Adrenal gland (tissue), 12 donors: ENCODE measurements around the gene CXCR6. TPM values are rescaled to one million over a fixed set of nuclear protein-coding genes. Genes with fewer than 3 reads are reported as not detected.

ENCODE experiments used
- DNase-seq, 7 donors: peaks; one replicate each; pipeline ENCODE4 v3.0.0-alpha.2; 2019 to 2020
- H3K27ac ChIP-seq, 5 donors: fragments of 200-600 bp; sonication (generic) in 4 of 5; 1 replicate in 3 of 5; 2 replicates in 2 of 5; pipeline versions ENCODE4 v1.5.1 to v1.8.0; 2016 to 2020; ENCODE audit warnings: mild to moderate bottlenecking in 1 of 5
- H3K27me3 ChIP-seq: fragments of 200-600 bp; 2 replicates; pipeline ENCODE4 v1.8.0; 2021
- H3K36me3 ChIP-seq, 2 donors: fragments of 200-600 bp; replicated peaks in 1 of 2; 1 replicate in 1 of 2; 2 replicates in 1 of 2; pipeline versions ENCODE4 v1.5.1 to v1.8.0; 2018 to 2022
- H3K4me1 ChIP-seq, 2 donors: fragments of 200-600 bp; replicated peaks in 1 of 2; 1 replicate in 1 of 2; 2 replicates in 1 of 2; pipeline versions ENCODE4 v1.5.1 to v1.8.0; 2018 to 2021
- H3K4me3 ChIP-seq, 4 donors: fragments of 200-600 bp; sonication (generic) in 3 of 4; one replicate each; pipeline ENCODE4 v1.5.1; 2016 to 2018
- H3K9me3 ChIP-seq, 3 donors: fragments of 200-600 bp; sonication (generic) in 1 of 3; replicated peaks in 1 of 3; 1 replicate in 2 of 3; 2 replicates in 1 of 3; pipeline versions ENCODE4 v1.5.1 to v1.8.0; 2016 to 2021
- CTCF ChIP-seq, 6 experiments: fragments of 450-650 bp in 4 of 6; fragments of 200-600 bp in 2 of 6; sonication (generic) in 1 of 6; IDR thresholded peaks; 1 replicate in 5 of 6; 2 replicates in 1 of 6; pipeline versions ENCODE4 v1.5.1 to v1.8.0; 2016 to 2021; ENCODE audit warnings: antibody characterized with exemption in 6 of 6, mild to moderate bottlenecking in 2 of 6, moderate library complexity in 1 of 6
- POLR2A ChIP-seq, 2 donors: fragments of 450-650 bp; IDR thresholded peaks; one replicate each; pipeline ENCODE4 v1.6.1; 2017; ENCODE audit warnings: antibody characterized with exemption in 2 of 2, mild to moderate bottlenecking in 2 of 2, moderate library complexity in 1 of 2
- WGBS, 4 donors: extraction: QIAGEN DNeasy Blood & Tissue Kit in 2 of 4; methylation state at CpG; one replicate each; pipeline versions ENCODE4 v1.1.5 to v1.1.7; 2013 to 2017; 5-methylcytosine and 5-hydroxymethylcytosine counted together
- intact Hi-C, 2 donors: fragments of 100-400 bp; cut with DNase I; formaldehyde crosslinking; loops; one replicate each; pipeline versions ENCODE4 v1.14.1 to v1.15.0; 2022 to 2023
- polyA plus RNA-seq, 3 donors: library from polyadenylated mRNA; stranded (reverse); fragments of 200-250 nt in 2 of 3; fragments of 350-450 nt in 1 of 3; fragmentation: Illumina TruSeq in 1 of 3; extraction: RNeasy Lipid Tissue Mini Kit (QIAGEN cat#74804) in 1 of 3; gene quantifications; one replicate each; pipeline ENCODE4 v1.2.3, GENCODE V29; 2013 to 2014
- small RNA-seq, 2 donors: library from RNA; depleted of rRNA; stranded (forward); fragments of <200 nt; gene quantifications; one replicate each; pipeline ENCODE3, GENCODE V24; 2016
- total RNA-seq, 9 donors: library from RNA; depleted of rRNA in 4 of 9; stranded (reverse); fragments of >200 nt in 4 of 9; fragments of 120-200 nt in 1 of 9; fragmentation: NEBNext Ultra II Directional in 1 of 9; extraction: Animal tissue kit (Norgen Biotek cat#: 25700) in 1 of 9; gene quantifications; one replicate each; pipeline versions ENCODE4 v1.1.0 to v1.2.4, GENCODE V29; 2013 to 2023
- donor health status: healthy with polysubstance abuse.
- donor health status: Bipolar disorder and iron deficiency.
- donor health status: DM: yes; HTN: yes; CAD: no.
- donor health status: DM: no; HTN: no; CAD: no.
- donor health status: DM: no; HTN: no; CAD: no.
- donor health status: DM: yes; HTN: yes; CAD: no.

Gene CXCR6
- total and polyA plus RNA-seq, 12 donors = 0.28 to 2.9 (median 0.54) TPM; not detected in 1

DNA sequence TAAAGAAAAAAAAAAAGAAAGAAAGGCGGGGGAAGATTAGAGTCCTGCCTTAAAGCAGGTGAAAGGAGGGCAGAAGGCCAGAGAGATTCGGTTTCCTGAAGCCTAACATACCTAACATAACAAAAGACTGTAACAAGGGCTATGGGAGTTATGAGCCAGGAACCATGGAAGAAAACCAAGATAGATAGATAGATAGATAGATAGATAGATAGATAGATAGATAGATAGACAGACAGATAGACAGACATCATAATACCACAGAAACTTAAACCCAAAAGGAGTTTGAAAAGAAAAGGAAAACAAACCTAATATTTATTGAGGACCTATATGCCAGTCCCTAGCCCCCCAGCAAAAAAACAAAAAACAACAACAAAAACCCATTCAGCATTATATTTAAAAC lies 54.7 kb downstream of the CXCR6 start:
- 69 to 85% (median 79%) methylated on average over 2 of the region's 2 CpGs for WGBS, 4 donors
- H3K4me1 ChIP-seq = peaks cover 4 to 25% of the 10 kb centered on the region in 2 donors
- H3K27me3 ChIP-seq = no peaks in the 10 kb centered on the region
- H3K4me3 ChIP-seq = no peak overlapping the region
- intact Hi-C loops = no loop called here
- no peaks in the 10 kb centered on the region for H3K36me3 ChIP-seq
- DNase-seq = no peak
- no peak overlapping the region for H3K27ac ChIP-seq
- TF ChIP-seq CTCF (IDR thresholded peaks at IDR 0.05) (no peak), POLR2A (IDR thresholded peaks at IDR 0.05) (no peak)
- no peaks in the 10 kb centered on the region for H3K9me3 ChIP-seq

Small RNAs within 50 kb of the gene (small RNA-seq; reads per million reads assigned to genes)
- gene RF00019 = 0 reads per million in 2 donors

Other genes with a start within 250 kb of the CXCR6 start
- under 1 TPM in 3 of 9 donors, not detected in 6; 0.08 to 0.52 (median 0.13) TPM for gene SLC6A20, start 146.9 kb upstream of the CXCR6 start, total RNA-seq
- under 1 TPM in 2 of 3 donors, not detected in 1; 0.07 to 0.30 TPM for gene SLC6A20, start 146.9 kb upstream of the CXCR6 start, polyA plus RNA-seq
- 10 to 100 TPM; 11.5 to 36.3 (median 21.4) TPM for gene LZTFL1, start 101.3 kb upstream of the CXCR6 start, total RNA-seq
- 10 to 100 TPM in 1 of 3 donors, 1 to 10 TPM in 2; 3.9 to 27.7 (median 4.2) TPM for gene LZTFL1, start 101.3 kb upstream of the CXCR6 start, polyA plus RNA-seq
- gene CCR9, start 56.9 kb upstream of the CXCR6 start, total RNA-seq = under 1 TPM in 1 of 9 donors, not detected in 8; 0.57 TPM
- gene CCR9, start 56.9 kb upstream of the CXCR6 start, polyA plus RNA-seq = not detected
- 10 to 100 TPM; 12.3 to 74.3 (median 38.0) TPM for gene FYCO1, start 52.4 kb downstream of the CXCR6 start, total RNA-seq
- gene FYCO1, start 52.4 kb downstream of the CXCR6 start, polyA plus RNA-seq = 10 to 100 TPM; 13.3 to 24.3 (median 20.2) TPM
- under 1 TPM in 5 of 9 donors, not detected in 4; under 0.01 to 0.18 (median 0.13) TPM for gene XCR1, start 84.0 kb downstream of the CXCR6 start, total RNA-seq
- gene XCR1, start 84.0 kb downstream of the CXCR6 start, polyA plus RNA-seq = under 1 TPM in 2 of 3 donors, not detected in 1; 0.08 to 0.13 TPM